IMR-90 (cell line): ENCODE data around the gene SLC25A22. TPM values are rescaled to one million over a fixed set of nuclear protein-coding genes. Genes with fewer than 3 reads are reported as not detected.
A peak's percentile ranks its signal among the peaks of the same experiment; 100 is the strongest.

Experiments
- ATAC-seq: fragments of 200-7000 bp; cut with Tn5 transposase; 2 replicates; pipeline ENCODE4 v1.9.1; 2020; ENCODE audit warnings: low read depth, mild to moderate bottlenecking, moderate library complexity
- BruUV-seq: library from RNA; stranded (reverse); fragments of 400-500 nt; replicated peaks from 2 replicates; lab custom pipeline; 2021; lab: Mats Ljungman, UMichigan
- CTCF ChIA-PET: fragments of 300-600 bp; formaldehyde crosslinking; extraction: SDS; loops from one replicate; lab custom pipeline; 2021; ENCODE audit warnings: antibody characterized with exemption; lab: Yijun Ruan, JAX
- POLR2A ChIA-PET: fragments of 300-600 bp; sonication (Branson Sonifier 250); formaldehyde crosslinking; loops from one replicate; lab custom pipeline; 2022; ENCODE audit warnings: antibody characterized with exemption; ENCODE audit not compliant: unreplicated experiment; lab: Charles Lee
- DNase-seq: peaks from one replicate; pipeline ENCODE4 v3.0.0; 2013
- H2AFZ ChIP-seq: replicated peaks from 2 replicates; pipeline ENCODE3; 2013; ENCODE audit warnings: low read length, mild to moderate bottlenecking; ENCODE audit not compliant: poor library complexity
- H2AK5ac ChIP-seq: 2 replicates; pipeline ENCODE4 v1.6.1; 2013; ENCODE audit warnings: low read depth, low read length, inconsistent platforms
- H2AK9ac ChIP-seq: replicated peaks from 2 replicates; pipeline ENCODE3; 2013; ENCODE audit warnings: mild to moderate bottlenecking, low read depth, low read length, moderate library complexity; ENCODE audit not compliant: poor library complexity
- H2BK120ac ChIP-seq: 2 replicates; pipeline ENCODE4 v1.6.1; 2013; ENCODE audit warnings: low read depth, low read length, inconsistent platforms
- H2BK15ac ChIP-seq: 3 replicates; pipeline ENCODE4 v1.6.1; 2013; ENCODE audit warnings: low read depth, low read length, inconsistent platforms
- H2BK20ac ChIP-seq: 2 replicates; pipeline ENCODE4 v1.6.1; 2013; ENCODE audit warnings: low read depth, mild to moderate bottlenecking, inconsistent platforms, low read length, moderate library complexity
- H2BK5ac ChIP-seq: 2 replicates; pipeline ENCODE4 v1.6.1; 2013; ENCODE audit warnings: mild to moderate bottlenecking, low read depth, low read length, inconsistent platforms; ENCODE audit not compliant: poor library complexity, severe bottlenecking
- H3K14ac ChIP-seq: replicated peaks from 2 replicates; pipeline ENCODE4 v1.6.1; 2013; ENCODE audit warnings: low read depth, low read length, inconsistent platforms
- H3K18ac ChIP-seq: 2 replicates; pipeline ENCODE4 v1.6.1; 2013; ENCODE audit warnings: low read depth, low read length, control low read depth
- H3K23ac ChIP-seq: 2 replicates; pipeline ENCODE4 v1.6.1; 2013; ENCODE audit warnings: low read depth, low read length, inconsistent platforms
- H3K27ac ChIP-seq: 2 replicates; pipeline ENCODE4 v1.5.1; 2013; ENCODE audit warnings: mild to moderate bottlenecking, control low read depth, low read length; ENCODE audit not compliant: insufficient read depth
- H3K27me3 ChIP-seq: 2 replicates; pipeline ENCODE4 v1.6.1; 2013; ENCODE audit warnings: low read length; ENCODE audit not compliant: control insufficient read depth, insufficient read depth
- H3K36me3 ChIP-seq: 2 replicates; pipeline ENCODE4 v1.6.1; 2013; ENCODE audit warnings: low read length, mixed read lengths; ENCODE audit not compliant: control insufficient read depth, insufficient read depth
- H3K4ac ChIP-seq: 2 replicates; pipeline ENCODE4 v1.6.1; 2013; ENCODE audit warnings: low read depth, low read length, inconsistent platforms
- H3K4me1 ChIP-seq: 2 replicates; pipeline ENCODE4 v1.6.1; 2013; ENCODE audit warnings: low read length, mixed read lengths; ENCODE audit not compliant: control insufficient read depth, insufficient read depth
- H3K4me2 ChIP-seq: 2 replicates; pipeline ENCODE4 v1.6.1; 2013; ENCODE audit warnings: low read depth, mild to moderate bottlenecking, control low read depth, low read length, moderate library complexity
- H3K4me3 ChIP-seq: 2 replicates; pipeline ENCODE4 v1.5.1; 2013; ENCODE audit warnings: low read depth, mild to moderate bottlenecking, control low read depth, low read length, moderate library complexity; ENCODE audit not compliant: insufficient read depth
- H3K56ac ChIP-seq: 2 replicates; pipeline ENCODE4 v1.6.1; 2013; ENCODE audit warnings: low read length, inconsistent platforms; ENCODE audit not compliant: insufficient read depth; ENCODE audit errors: extremely low read depth
- H3K79me1 ChIP-seq, 2 experiments: 2 replicates each; pipeline ENCODE4 v1.6.1; 2013; ENCODE audit warnings: low read length in 2 of 2, inconsistent platforms in 1 of 2, low read depth in 1 of 2
- H3K9ac ChIP-seq: 2 replicates; pipeline ENCODE4 v1.6.1; 2013; ENCODE audit warnings: low read depth, low read length, control low read depth
- H3K9me1 ChIP-seq: 2 replicates; pipeline ENCODE4 v1.6.1; 2013; ENCODE audit warnings: low read length, inconsistent platforms; ENCODE audit not compliant: insufficient read depth
- H3K9me3 ChIP-seq: 2 replicates; pipeline ENCODE4 v1.6.1; 2013; ENCODE audit warnings: low read length; ENCODE audit not compliant: control insufficient read depth, insufficient read depth
- H4K20me1 ChIP-seq: 2 replicates; pipeline ENCODE4 v1.6.1; 2013; ENCODE audit warnings: low read length, inconsistent platforms; ENCODE audit not compliant: insufficient read depth
- H4K5ac ChIP-seq: 2 replicates; pipeline ENCODE4 v1.6.1; 2013; ENCODE audit warnings: mild to moderate bottlenecking, low read depth, low read length, control low read depth
- H4K8ac ChIP-seq, 2 experiments: 2 replicates each; pipeline ENCODE4 v1.6.1; 2013; ENCODE audit warnings: low read depth in 2 of 2, low read length in 2 of 2, control low read depth in 1 of 2, inconsistent platforms in 1 of 2
- H4K91ac ChIP-seq: 2 replicates; pipeline ENCODE4 v1.6.1; 2013; ENCODE audit warnings: low read depth, low read length, inconsistent platforms; ENCODE audit not compliant: insufficient read depth
- MXI1 ChIP-seq: IDR thresholded peaks from 2 replicates; pipeline ENCODE4 v1.6.1; 2012; ENCODE audit warnings: low read depth, mild to moderate bottlenecking, low read length, moderate library complexity, borderline replicate concordance
- POLR2A ChIP-seq: IDR thresholded peaks from 2 replicates; pipeline ENCODE4 v1.6.1; 2012; ENCODE audit warnings: mild to moderate bottlenecking, low read depth, low read length
- WGBS, 2 experiments: methylation state at CpG; one replicate each; pipeline versions ENCODE4 v1.1.5 to v1.1.7; 2013; ENCODE audit warnings: missing lambda C conversion rate in 2 of 2; ENCODE audit not compliant: insufficient read length in 1 of 2; ENCODE audit errors: extremely low coverage in 2 of 2; 5-methylcytosine and 5-hydroxymethylcytosine counted together
- dilution Hi-C: fragments of 300-500 bp; cut with HindIII; formaldehyde crosslinking; loops from one replicate; pipeline ENCODE4 v1.14.3; 2018; ENCODE audit warnings: low sequenced_read_pairs; ENCODE audit not compliant: unreplicated experiment
- in situ Hi-C: fragments of 300-500 bp; cut with MboI; formaldehyde crosslinking; loops from 3 replicates; pipeline ENCODE4 v1.14.3; 2019; ENCODE audit warnings: low sequenced_read_pairs, inconsistent platforms, mixed read lengths
- intact Hi-C: fragments of 100-400 bp; cut with micrococcal nuclease; formaldehyde crosslinking; loops from 2 replicates; pipeline ENCODE4 v1.10.0; 2022
- polyA plus RNA-seq, 3 experiments: library from polyadenylated mRNA; depleted of rRNA; stranded (reverse); fragments of >200 nt; gene quantifications; 2 replicates each; pipeline ENCODE4 v1.2.3, GENCODE V29; 2012; ENCODE audit warnings: low replicate concordance in 1 of 3
- total RNA-seq: library from RNA; depleted of rRNA; stranded (reverse); fragments of >200 nt; gene quantifications from 2 replicates; pipeline ENCODE4 v1.2.3, GENCODE V29; 2012

SLC25A22 gene
- total and polyA plus RNA-seq, 2 of the 4 experiments (the other 2 are of a cell fraction): 8.2 to 41.3 TPM

DNA sequence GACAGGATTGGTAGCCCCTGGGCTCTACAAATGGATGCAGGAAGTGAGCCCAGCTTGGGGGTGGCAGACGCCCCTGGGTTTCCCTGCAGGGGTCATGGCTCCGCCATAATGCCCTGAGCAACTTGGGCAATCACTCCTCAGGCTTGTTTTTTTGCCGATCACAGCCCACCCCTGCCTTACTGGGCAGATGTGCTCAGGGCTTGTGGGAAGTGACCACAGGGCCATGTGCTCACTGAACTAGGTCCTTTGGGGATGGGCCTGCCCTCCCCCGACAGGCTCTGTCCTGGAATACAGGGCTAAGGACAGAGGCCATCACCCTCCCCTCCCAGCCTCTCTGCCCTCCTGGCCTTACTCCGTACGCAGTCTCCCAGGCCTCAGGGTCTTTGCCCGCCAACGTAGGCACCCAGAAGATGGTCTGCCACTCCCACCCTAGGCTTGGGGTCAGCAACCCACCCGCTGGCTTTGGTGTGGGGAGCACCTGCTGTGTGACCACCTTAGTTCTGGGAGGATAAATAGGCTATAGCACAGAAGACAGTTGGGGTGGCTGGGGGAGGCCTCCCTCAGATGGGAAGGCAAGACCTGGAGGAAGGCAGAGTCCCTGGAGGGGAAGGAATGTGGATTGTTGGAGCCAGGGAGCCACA, 15.5 kb upstream of the SLC25A22 start:
- intact Hi-C loops (no loop called here), in situ Hi-C loops (no loop called here), dilution Hi-C loops (no loop called here)
- DNase-seq: no peak
- 70% methylated on average over 2 of the region's 9 CpGs; no CpG with 5 or more reads in 1 of the 2 experiments for WGBS, 2 experiments
- ChIA-PET POLR2A (no interaction called here), CTCF (no interaction called here)
- no TSS peak for BruUV-seq
- peak overlapping the region; percentile 49 for H2AFZ ChIP-seq
- H3K23ac ChIP-seq: no peak overlapping the region
- H3K4ac ChIP-seq: no peak overlapping the region
- H3K79me1 ChIP-seq: peaks cover 25 to 44% of the 10 kb centered on the region in 2 experiments
- H3K36me3 ChIP-seq: peaks cover 30% of the 10 kb centered on the region
- H3K4me3 ChIP-seq: no peak overlapping the region
- H3K4me1 ChIP-seq: peaks cover 7% of the 10 kb centered on the region
- no peak overlapping the region for H2BK5ac ChIP-seq
- H3K9ac ChIP-seq: no peak overlapping the region
- TF ChIP-seq POLR2A (peak; percentile 59), MXI1 (no peak)
- no peak overlapping the region for H2BK20ac ChIP-seq
- H3K14ac ChIP-seq: no peak overlapping the region
- H3K9me3 ChIP-seq: no peaks in the 10 kb centered on the region
- H3K18ac ChIP-seq: no peak overlapping the region
- H2BK120ac ChIP-seq: no peak overlapping the region
- H3K56ac ChIP-seq: no peak overlapping the region
- H3K9me1 ChIP-seq: no peaks in the 10 kb centered on the region
- no peak overlapping the region for H3K27ac ChIP-seq
- no peak overlapping the region for H3K4me2 ChIP-seq
- no peak overlapping the region for H4K5ac ChIP-seq
- no peaks in the 10 kb centered on the region for H3K27me3 ChIP-seq
- no peak overlapping the region for H2AK9ac ChIP-seq
- H4K8ac ChIP-seq: no peak overlapping the region
- no peak overlapping the region for H2AK5ac ChIP-seq
- no peak overlapping the region for H2BK15ac ChIP-seq
- peaks cover 38% of the 10 kb centered on the region for H4K20me1 ChIP-seq
- no peak for ATAC-seq
- no peak overlapping the region for H4K91ac ChIP-seq
